Lung (tissue), 12 donors: ENCODE results near the gene CBX4. TPM values are rescaled to one million over a fixed set of nuclear protein-coding genes. Genes with fewer than 3 reads are reported as not detected.

ENCODE experiments used
- ATAC-seq: fragments of 200-7000 bp; cut with Tn5 transposase; one replicate; pipeline ENCODE4 v1.9.1; 2020; ENCODE audit warnings: moderate number of reproducible peaks; ENCODE audit not compliant: insufficient read depth, low FRiP score
- DNase-seq, 3 donors: peaks; one replicate each; pipeline ENCODE4 v3.0.0-alpha.2; 2013 to 2017
- H3K27ac ChIP-seq, 2 donors: one replicate each; pipeline ENCODE4 v1.5.1; 2013; ENCODE audit warnings: mild to moderate bottlenecking in 2 of 2, moderate library complexity in 2 of 2, control low read depth in 1 of 2, inconsistent platforms in 1 of 2, low read depth in 1 of 2, low read length in 1 of 2
- H3K27me3 ChIP-seq, 3 donors: one replicate each; pipeline ENCODE4 v1.5.1; 2013; ENCODE audit warnings: low read length in 2 of 3; ENCODE audit not compliant: control insufficient read depth in 3 of 3, insufficient read depth in 3 of 3
- H3K36me3 ChIP-seq, 4 donors: one replicate each; pipeline ENCODE4 v1.5.1; 2013; ENCODE audit warnings: low read length in 4 of 4, mild to moderate bottlenecking in 1 of 4, moderate library complexity in 1 of 4; ENCODE audit not compliant: control insufficient read depth in 4 of 4, insufficient read depth in 4 of 4
- H3K4me1 ChIP-seq, 5 donors: one replicate each; pipeline ENCODE4 v1.5.1; 2013; ENCODE audit warnings: low read length in 5 of 5, mild to moderate bottlenecking in 2 of 5, moderate library complexity in 1 of 5; ENCODE audit not compliant: control insufficient read depth in 5 of 5, insufficient read depth in 5 of 5
- H3K4me3 ChIP-seq: one replicate; pipeline ENCODE4 v1.5.1; 2013; ENCODE audit warnings: mild to moderate bottlenecking, control low read depth, moderate library complexity
- H3K9ac ChIP-seq, 2 donors: one replicate each; pipeline ENCODE4 v1.5.1; 2013; ENCODE audit warnings: low read length in 2 of 2, control low read depth in 1 of 2; ENCODE audit not compliant: insufficient read depth in 1 of 2
- H3K9me3 ChIP-seq, 4 donors: one replicate each; pipeline ENCODE4 v1.5.1; 2013; ENCODE audit warnings: low read length in 3 of 4, mild to moderate bottlenecking in 1 of 4, moderate library complexity in 1 of 4; ENCODE audit not compliant: control insufficient read depth in 4 of 4, insufficient read depth in 3 of 4
- CTCF ChIP-seq: IDR thresholded peaks from 2 replicates; pipeline ENCODE4 v1.5.1; 2012; ENCODE audit warnings: mild to moderate bottlenecking; ENCODE audit errors: control extremely low read depth, extremely low read depth
- WGBS, 2 donors: extraction: QIAGEN DNeasy Blood & Tissue Kit; methylation state at CpG; one replicate each; pipeline ENCODE4 v1.1.7; 2013; 5-methylcytosine and 5-hydroxymethylcytosine counted together
- polyA plus RNA-seq, 2 donors: library from polyadenylated mRNA; stranded (reverse); fragments of 200-250 nt; gene quantifications; one replicate each; pipeline ENCODE4 v1.2.1, GENCODE V29; 2013
- total RNA-seq, 2 donors: library from RNA; depleted of rRNA in 1 of 2; stranded (reverse); fragments of >200 nt in 1 of 2; gene quantifications; one replicate each; pipeline ENCODE4 v1.2.1, GENCODE V29; 2014 to 2021
- donor health status: control.
- donor health status: control.
- donor health status: Bipolar disorder and iron deficiency.
- donor health status: healthy.
- donor health status: DM: yes; HTN: yes; CAD: no.

The CBX4 gene
- total and polyA plus RNA-seq, 4 donors = 12.8 to 32.0 (median 17.5) TPM

- 90 to 91% methylated on average over 12 of the region's 12 CpGs for WGBS, 2 donors
- peaks cover 0 to 41% (median 34%) of the 10 kb centered on the region in 3 donors for H3K27me3 ChIP-seq
- H3K9ac ChIP-seq = no peak overlapping the region
These were observed 52.2 kb downstream of the CBX4 start for GRCh38 chr17:79786930-79787643.

GRCh38 chr17:79785900-79786810 lies 53.1 kb downstream of the CBX4 start:
- H3K9ac ChIP-seq = no peak overlapping the region
- TF ChIP-seq CTCF = no peak
- ATAC-seq (no peak), DNase-seq (peak in 1 of 3 donors; percentile 11)
- peaks cover 0 to 33% (median 25%) of the 10 kb centered on the region in 3 donors for H3K27me3 ChIP-seq
- H3K36me3 ChIP-seq = peaks cover 0 to 8% (median 3%) of the 10 kb centered on the region in 4 donors
- H3K9me3 ChIP-seq = no peaks in the 10 kb centered on the region
- H3K27ac ChIP-seq = no peak overlapping the region
- no peak overlapping the region for H3K4me3 ChIP-seq
- 91 to 94% methylated on average over 15 of the region's 15 CpGs for WGBS, 2 donors
- peaks cover 0 to 14% (median 0%) of the 10 kb centered on the region in 5 donors for H3K4me1 ChIP-seq

More at GRCh38 chr17:79786930-79787643, 52.2 kb downstream of the CBX4 start:
- Histone ChIP-seq H3K36me3 (peaks cover 0 to 8% (median 3%) of the 10 kb centered on the region in 4 donors), H3K4me1 (peaks cover 0 to 14% (median 0%) of the 10 kb centered on the region in 5 donors), H3K4me3 (no peak overlapping the region), H3K9me3 (no peaks in the 10 kb centered on the region), H3K27ac (no peak overlapping the region)
- TF ChIP-seq CTCF = no peak
- ATAC-seq (no peak), DNase-seq (no peak)

GRCh38 chr17:79785017-79785899 lies 54.0 kb downstream of the CBX4 start:
- Histone ChIP-seq H3K27ac (no peak overlapping the region), H3K36me3 (peaks cover 0 to 9% (median 5%) of the 10 kb centered on the region in 4 donors), H3K9ac (no peak overlapping the region), H3K4me1 (peaks cover 0 to 13% (median 0%) of the 10 kb centered on the region in 5 donors), H3K27me3 (peaks cover 0 to 25% (median 16%) of the 10 kb centered on the region in 3 donors), H3K9me3 (no peaks in the 10 kb centered on the region), H3K4me3 (no peak overlapping the region)
- no peak for TF ChIP-seq CTCF
- 95 to 97% methylated on average over 17 of the region's 17 CpGs for WGBS, 2 donors
- peak in 1 of 3 donors; percentile 11 for DNase-seq
- no peak for ATAC-seq
